Measurements from ENCODE around the gene ARRB1.

Gene ARRB1

GRCh38 chr11:75371949-75372876 lies 20.8 kb upstream of the ARRB1 start:
- no peak for TF ChIP-seq FOXP2 (optimal IDR thresholded peaks at IDR 0.05; ENCODE audit: borderline replicate concordance, extremely low read depth, extremely low read length, insufficient read depth)
- no peak for TF ChIP-seq SIN3A (IDR thresholded peaks at IDR 0.05; ENCODE audit: borderline replicate concordance, insufficient read depth, low read length)
- TF ChIP-seq TAF1 (IDR thresholded peaks at IDR 0.05; ENCODE audit: borderline replicate concordance, insufficient read depth, low read length) = no peak

GRCh38 chr11:75369560-75370255 lies 18.2 kb upstream of the ARRB1 start:
- TF ChIP-seq FOXP2 (optimal IDR thresholded peaks at IDR 0.05; ENCODE audit: borderline replicate concordance, extremely low read depth, extremely low read length, insufficient read depth) (no peak), TAF1 (IDR thresholded peaks at IDR 0.05; ENCODE audit: borderline replicate concordance, insufficient read depth, low read length) (no peak), REST (IDR thresholded peaks at IDR 0.05; ENCODE audit: insufficient read depth in 1 of 2, low read depth in 2 of 2, low read length in 2 of 2) (no peak), SIN3A (IDR thresholded peaks at IDR 0.05; ENCODE audit: borderline replicate concordance, insufficient read depth, low read length) (no peak), POLR2AphosphoS5 (IDR thresholded peaks at IDR 0.05; ENCODE audit: low read depth, low read length) (no peak)

- TF ChIP-seq POLR2AphosphoS5 (IDR thresholded peaks at IDR 0.05; ENCODE audit: low read depth, low read length) = no peak
- no peak for TF ChIP-seq FOXP2 (optimal IDR thresholded peaks at IDR 0.05; ENCODE audit: borderline replicate concordance, extremely low read depth, extremely low read length, insufficient read depth)
- TF ChIP-seq SIN3A (IDR thresholded peaks at IDR 0.05; ENCODE audit: borderline replicate concordance, insufficient read depth, low read length) = no peak
- no peak for TF ChIP-seq REST (IDR thresholded peaks at IDR 0.05; ENCODE audit: insufficient read depth in 1 of 2, low read depth in 2 of 2, low read length in 2 of 2)
Observed at GRCh38 chr11:75365711-75366181, 14.3 kb upstream of the ARRB1 start.

GRCh38 chr11:75356613-75357012 lies 5.2 kb upstream of the ARRB1 start:
- TF ChIP-seq REST (IDR thresholded peaks at IDR 0.05; ENCODE audit: insufficient read depth in 1 of 2, low read depth in 2 of 2, low read length in 2 of 2) = no peak
- no peak for TF ChIP-seq POLR2AphosphoS5 (IDR thresholded peaks at IDR 0.05; ENCODE audit: low read depth, low read length)
- no peak for TF ChIP-seq FOXP2 (optimal IDR thresholded peaks at IDR 0.05; ENCODE audit: borderline replicate concordance, extremely low read depth, extremely low read length, insufficient read depth)
- no peak for TF ChIP-seq SIN3A (IDR thresholded peaks at IDR 0.05; ENCODE audit: borderline replicate concordance, insufficient read depth, low read length)
- TF ChIP-seq TAF1 (IDR thresholded peaks at IDR 0.05; ENCODE audit: borderline replicate concordance, insufficient read depth, low read length) = no peak

GRCh38 chr11:75355051-75355450 lies 3.6 kb upstream of the ARRB1 start:
- no peak for TF ChIP-seq FOXP2 (optimal IDR thresholded peaks at IDR 0.05; ENCODE audit: borderline replicate concordance, extremely low read depth, extremely low read length, insufficient read depth)
- no peak for TF ChIP-seq POLR2AphosphoS5 (IDR thresholded peaks at IDR 0.05; ENCODE audit: low read depth, low read length)
- TF ChIP-seq SIN3A (IDR thresholded peaks at IDR 0.05; ENCODE audit: borderline replicate concordance, insufficient read depth, low read length) = no peak
- no peak for TF ChIP-seq TAF1 (IDR thresholded peaks at IDR 0.05; ENCODE audit: borderline replicate concordance, insufficient read depth, low read length)
- no peak for TF ChIP-seq REST (IDR thresholded peaks at IDR 0.05; ENCODE audit: insufficient read depth in 1 of 2, low read depth in 2 of 2, low read length in 2 of 2)
